ENCODE data around the gene UST.
"Not testable (repeated sequence)": the region's sequence is repeated elsewhere in the genome, so short reads cannot be mapped to it uniquely, and the experiment has no call there.

The UST gene

GRCh38 chr6:148973538-148974208 is 226.8 kb downstream of the UST start:
- DNase-seq (ENCODE audit: low read depth in 2 of 2), result no peak

GRCh38 chr6:148974351-148974750 is 227.5 kb downstream of the UST start:
- DNase-seq (ENCODE audit: low read depth in 2 of 2), result no peak

GRCh38 chr6:148978298-148978697 is 231.5 kb downstream of the UST start:
- not testable (repeated sequence) for DNase-seq (ENCODE audit: low read depth in 2 of 2)

GRCh38 chr6:148979014-148979901 is 232.4 kb downstream of the UST start:
- no peak for DNase-seq (ENCODE audit: low read depth in 2 of 2)

GRCh38 chr6:148980234-148980633 is 233.4 kb downstream of the UST start:
- DNase-seq (ENCODE audit: low read depth in 2 of 2), result no peak

- DNase-seq (ENCODE audit: low read depth in 2 of 2), result no peak
Observed at GRCh38 chr6:148981515-148981914, 234.7 kb downstream of the UST start.

- DNase-seq (ENCODE audit: low read depth in 2 of 2), result no peak
Observed at GRCh38 chr6:148983101-148983761, 236.4 kb downstream of the UST start.

GRCh38 chr6:148983966-148984365 is 237.1 kb downstream of the UST start:
- DNase-seq (ENCODE audit: low read depth in 2 of 2), result no peak

GRCh38 chr6:148984531-148985056 is 237.8 kb downstream of the UST start:
- DNase-seq (ENCODE audit: low read depth in 2 of 2), result no peak

- no peak for DNase-seq (ENCODE audit: low read depth in 2 of 2)
Observed at GRCh38 chr6:148985499-148985898, 238.7 kb downstream of the UST start.

GRCh38 chr6:148986608-148987007 is 239.8 kb downstream of the UST start:
- no peak for DNase-seq (ENCODE audit: low read depth in 2 of 2)

GRCh38 chr6:148987982-148988381 is 241.2 kb downstream of the UST start:
- DNase-seq (ENCODE audit: low read depth in 2 of 2), result no peak

GRCh38 chr6:148989585-148989984 is 242.8 kb downstream of the UST start:
- DNase-seq (ENCODE audit: low read depth in 2 of 2), result no peak

GRCh38 chr6:148990403-148990802 is 243.6 kb downstream of the UST start:
- no peak for DNase-seq (ENCODE audit: low read depth in 2 of 2)

GRCh38 chr6:148996815-148997214 is 250.0 kb downstream of the UST start:
- no peak for DNase-seq (ENCODE audit: low read depth in 2 of 2)

- no peak for DNase-seq (ENCODE audit: low read depth in 2 of 2)
Observed at GRCh38 chr6:148997865-148998264, 251.0 kb downstream of the UST start.

- no peak for DNase-seq (ENCODE audit: low read depth in 2 of 2)
Observed at GRCh38 chr6:148998704-148999103, 251.9 kb downstream of the UST start.

GRCh38 chr6:148999501-148999900 is 252.7 kb downstream of the UST start:
- no peak for DNase-seq (ENCODE audit: low read depth in 2 of 2)

- DNase-seq (ENCODE audit: low read depth in 2 of 2), result no peak
Observed at GRCh38 chr6:148999929-149000468, 253.2 kb downstream of the UST start.

GRCh38 chr6:149001422-149001821 is 254.6 kb downstream of the UST start:
- no peak for DNase-seq (ENCODE audit: low read depth in 2 of 2)

- no peak for DNase-seq (ENCODE audit: low read depth in 2 of 2)
Observed at GRCh38 chr6:149003560-149003959, 256.7 kb downstream of the UST start.

GRCh38 chr6:149004664-149005063 is 257.8 kb downstream of the UST start:
- DNase-seq (ENCODE audit: low read depth in 2 of 2), result no peak
